Measurements from ENCODE around the gene MND1.

MND1 gene

GRCh38 chr4:153369021-153369420 lies 24.5 kb downstream of the MND1 start:
- no peaks in the 10 kb centered on the region for H3K9me2 ChIP-seq (ENCODE audit: low read depth, low read length)
- no peak overlapping the region for H3K4me3 ChIP-seq (ENCODE audit: low read depth, low read length, poor library complexity, severe bottlenecking)
- H4K20me1 ChIP-seq (ENCODE audit: insufficient read depth, low read length) = no peaks in the 10 kb centered on the region
- no peak overlapping the region for H3K9ac ChIP-seq (ENCODE audit: low read length)
- TF ChIP-seq EZH2 (IDR thresholded peaks at IDR 0.05; ENCODE audit: borderline replicate concordance, low read length) = no peak
- no peak for TF ChIP-seq CTCF (IDR thresholded peaks at IDR 0.05; ENCODE audit: low read length)
- H3K4me1 ChIP-seq (ENCODE audit: insufficient read depth, low read length, severe bottlenecking) = no peaks in the 10 kb centered on the region
- H3K27ac ChIP-seq (ENCODE audit: low read depth, low read length, poor library complexity, severe bottlenecking) = no peak overlapping the region
- no peak overlapping the region for H2AFZ ChIP-seq (ENCODE audit: low read length)
- H3K79me2 ChIP-seq (ENCODE audit: insufficient read depth, low read length) = no peaks in the 10 kb centered on the region
- H3K4me2 ChIP-seq (ENCODE audit: low read length) = no peak overlapping the region
- H3K9me3 ChIP-seq (ENCODE audit: low read length) = peaks cover 22% of the 10 kb centered on the region
- H3K27me3 ChIP-seq (ENCODE audit: insufficient read depth, low read length) = no peaks in the 10 kb centered on the region
- H3K36me3 ChIP-seq (ENCODE audit: insufficient read depth, low read length) = peaks cover 96% of the 10 kb centered on the region
- no peaks in the 10 kb centered on the region; the same call in 1 of the 2 replicates for H3F3A ChIP-seq (ENCODE audit: insufficient read depth, low read length)

GRCh38 chr4:153371701-153372234 lies 27.3 kb downstream of the MND1 start:
- no peak overlapping the region for H3K4me2 ChIP-seq (ENCODE audit: low read length)
- no peak overlapping the region for H2AFZ ChIP-seq (ENCODE audit: low read length)
- H3K4me1 ChIP-seq (ENCODE audit: insufficient read depth, low read length, severe bottlenecking) = peaks cover 3% of the 10 kb centered on the region
- H4K20me1 ChIP-seq (ENCODE audit: insufficient read depth, low read length) = no peaks in the 10 kb centered on the region
- no peak overlapping the region for H3K27ac ChIP-seq (ENCODE audit: low read depth, low read length, poor library complexity, severe bottlenecking)
- no peaks in the 10 kb centered on the region for H3K27me3 ChIP-seq (ENCODE audit: insufficient read depth, low read length)
- H3K79me2 ChIP-seq (ENCODE audit: insufficient read depth, low read length) = no peaks in the 10 kb centered on the region
- H3K9ac ChIP-seq (ENCODE audit: low read length) = no peak overlapping the region
- H3F3A ChIP-seq (ENCODE audit: insufficient read depth, low read length) = no peaks in the 10 kb centered on the region; the same call in 1 of the 2 replicates
- no peak for TF ChIP-seq CTCF (IDR thresholded peaks at IDR 0.05; ENCODE audit: low read length)
- peaks cover 72% of the 10 kb centered on the region for H3K36me3 ChIP-seq (ENCODE audit: insufficient read depth, low read length)
- peaks cover 22% of the 10 kb centered on the region for H3K9me3 ChIP-seq (ENCODE audit: low read length)
- no peaks in the 10 kb centered on the region for H3K9me2 ChIP-seq (ENCODE audit: low read depth, low read length)
- H3K4me3 ChIP-seq (ENCODE audit: low read depth, low read length, poor library complexity, severe bottlenecking) = no peak overlapping the region

GRCh38 chr4:153372967-153373562 lies 28.6 kb downstream of the MND1 start:
- Histone ChIP-seq H3K9ac (ENCODE audit: low read length) (no peak overlapping the region), H3K9me3 (ENCODE audit: low read length) (peaks cover 22% of the 10 kb centered on the region), H3K36me3 (ENCODE audit: insufficient read depth, low read length) (peaks cover 59% of the 10 kb centered on the region), H3K9me2 (ENCODE audit: low read depth, low read length) (no peaks in the 10 kb centered on the region), H3K4me3 (ENCODE audit: low read depth, low read length, poor library complexity, severe bottlenecking) (no peak overlapping the region), H3K79me2 (ENCODE audit: insufficient read depth, low read length) (no peaks in the 10 kb centered on the region), H3K27me3 (ENCODE audit: insufficient read depth, low read length) (no peaks in the 10 kb centered on the region), H3K4me1 (ENCODE audit: insufficient read depth, low read length, severe bottlenecking) (peaks cover 13% of the 10 kb centered on the region), H2AFZ (ENCODE audit: low read length) (no peak overlapping the region), H3F3A (ENCODE audit: insufficient read depth, low read length) (no peaks in the 10 kb centered on the region; the same call in none of the 2 replicates), H3K4me2 (ENCODE audit: low read length) (no peak overlapping the region), H3K27ac (ENCODE audit: low read depth, low read length, poor library complexity, severe bottlenecking) (no peak overlapping the region), H4K20me1 (ENCODE audit: insufficient read depth, low read length) (no peaks in the 10 kb centered on the region)
- TF ChIP-seq EZH2 (IDR thresholded peaks at IDR 0.05; ENCODE audit: borderline replicate concordance, low read length) (no peak), CTCF (IDR thresholded peaks at IDR 0.05; ENCODE audit: low read length) (no peak)
